HL-60 (cell line): Measurements from ENCODE around the gene TSC22D1.

Experiments used
- DNase-seq, 2 experiments: peaks; one replicate each; pipeline ENCODE4 v3.0.0-alpha.2; 2010 to 2020; ENCODE audit warnings: low read depth in 1 of 2, low spot score in 1 of 2
- H3K27ac ChIP-seq: fragments of 250-450 bp; sonication (Bioruptor Pico); replicated peaks from 2 replicates; pipeline ENCODE4 v1.5.1; 2020; ENCODE audit warnings: mild to moderate bottlenecking, moderate library complexity
- H3K27me3 ChIP-seq: fragments of 250-450 bp; sonication (Bioruptor Pico); 2 replicates; pipeline ENCODE4 v1.5.1; 2021; ENCODE audit warnings: mild to moderate bottlenecking, moderate library complexity; ENCODE audit not compliant: insufficient read depth, poor library complexity, severe bottlenecking
- H3K4me3 ChIP-seq: replicated peaks from 2 replicates; pipeline ENCODE4 v1.5.1; 2011; ENCODE audit warnings: mild to moderate bottlenecking, control low read depth, low read length; ENCODE audit not compliant: insufficient read depth
- GABPA ChIP-seq: IDR thresholded peaks from 2 replicates; pipeline ENCODE4 v1.6.1; 2012; ENCODE audit warnings: low read depth
- POLR2AphosphoS5 ChIP-seq: IDR thresholded peaks from 2 replicates; pipeline ENCODE4 v1.6.1; 2012; ENCODE audit warnings: low read depth
- SPI1 ChIP-seq: IDR thresholded peaks from 2 replicates; pipeline ENCODE4 v1.6.1; 2012; ENCODE audit warnings: low read depth, mild to moderate bottlenecking, borderline replicate concordance
- TF ChIP-seq, protein P1 (sequence below): IDR thresholded peaks from 2 replicates; pipeline ENCODE4 v1.6.1; 2012; ENCODE audit warnings: low read depth; ENCODE audit not compliant: insufficient replicate concordance
- TF ChIP-seq, protein P2 (sequence below): IDR thresholded peaks from one replicate; pipeline ENCODE4 v1.5.1; 2011; ENCODE audit warnings: low read length, control low read depth, inconsistent platforms; ENCODE audit not compliant: insufficient read depth

TSC22D1 gene

DNA sequence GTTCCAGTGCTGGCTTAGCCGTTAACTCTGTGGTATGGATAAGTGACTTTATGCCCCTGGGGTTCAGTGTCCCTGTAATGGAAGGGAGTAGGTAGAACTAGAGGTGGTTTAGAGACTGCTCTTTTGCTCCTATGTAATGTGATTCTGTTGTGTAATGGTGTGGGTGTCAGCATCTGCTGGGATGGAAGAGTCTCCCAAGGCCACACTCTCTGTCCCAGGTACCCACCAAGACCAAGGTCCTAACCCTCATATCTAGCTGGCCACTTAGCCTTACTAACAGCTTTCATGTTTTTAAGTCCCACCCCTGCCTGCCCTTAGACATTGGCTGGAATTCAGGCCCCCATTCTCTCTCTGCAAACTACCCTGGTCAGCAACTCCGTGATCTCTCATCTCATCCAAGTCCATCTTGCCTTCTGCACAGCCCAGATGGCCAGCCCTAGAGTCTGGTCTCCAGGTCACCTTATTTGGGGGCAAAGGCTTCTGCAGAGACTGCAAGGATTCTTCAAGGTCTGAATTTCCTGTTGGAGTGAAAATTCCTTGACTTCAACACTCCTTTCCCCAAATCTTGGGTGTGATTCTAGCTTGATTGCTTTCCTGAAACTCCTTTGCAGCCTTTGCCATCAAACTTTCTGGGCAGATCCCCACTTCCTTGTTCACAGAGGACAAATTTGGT is 154.1 kb downstream of the TSC22D1 start:
- H3K27me3 ChIP-seq: no peaks in the 10 kb centered on the region
- no peak overlapping the region for H3K27ac ChIP-seq
- no peak overlapping the region for H3K4me3 ChIP-seq
- TF ChIP-seq, protein P1, sequence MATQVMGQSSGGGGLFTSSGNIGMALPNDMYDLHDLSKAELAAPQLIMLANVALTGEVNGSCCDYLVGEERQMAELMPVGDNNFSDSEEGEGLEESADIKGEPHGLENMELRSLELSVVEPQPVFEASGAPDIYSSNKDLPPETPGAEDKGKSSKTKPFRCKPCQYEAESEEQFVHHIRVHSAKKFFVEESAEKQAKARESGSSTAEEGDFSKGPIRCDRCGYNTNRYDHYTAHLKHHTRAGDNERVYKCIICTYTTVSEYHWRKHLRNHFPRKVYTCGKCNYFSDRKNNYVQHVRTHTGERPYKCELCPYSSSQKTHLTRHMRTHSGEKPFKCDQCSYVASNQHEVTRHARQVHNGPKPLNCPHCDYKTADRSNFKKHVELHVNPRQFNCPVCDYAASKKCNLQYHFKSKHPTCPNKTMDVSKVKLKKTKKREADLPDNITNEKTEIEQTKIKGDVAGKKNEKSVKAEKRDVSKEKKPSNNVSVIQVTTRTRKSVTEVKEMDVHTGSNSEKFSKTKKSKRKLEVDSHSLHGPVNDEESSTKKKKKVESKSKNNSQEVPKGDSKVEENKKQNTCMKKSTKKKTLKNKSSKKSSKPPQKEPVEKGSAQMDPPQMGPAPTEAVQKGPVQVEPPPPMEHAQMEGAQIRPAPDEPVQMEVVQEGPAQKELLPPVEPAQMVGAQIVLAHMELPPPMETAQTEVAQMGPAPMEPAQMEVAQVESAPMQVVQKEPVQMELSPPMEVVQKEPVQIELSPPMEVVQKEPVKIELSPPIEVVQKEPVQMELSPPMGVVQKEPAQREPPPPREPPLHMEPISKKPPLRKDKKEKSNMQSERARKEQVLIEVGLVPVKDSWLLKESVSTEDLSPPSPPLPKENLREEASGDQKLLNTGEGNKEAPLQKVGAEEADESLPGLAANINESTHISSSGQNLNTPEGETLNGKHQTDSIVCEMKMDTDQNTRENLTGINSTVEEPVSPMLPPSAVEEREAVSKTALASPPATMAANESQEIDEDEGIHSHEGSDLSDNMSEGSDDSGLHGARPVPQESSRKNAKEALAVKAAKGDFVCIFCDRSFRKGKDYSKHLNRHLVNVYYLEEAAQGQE: no peak
- TF ChIP-seq, protein P2, sequence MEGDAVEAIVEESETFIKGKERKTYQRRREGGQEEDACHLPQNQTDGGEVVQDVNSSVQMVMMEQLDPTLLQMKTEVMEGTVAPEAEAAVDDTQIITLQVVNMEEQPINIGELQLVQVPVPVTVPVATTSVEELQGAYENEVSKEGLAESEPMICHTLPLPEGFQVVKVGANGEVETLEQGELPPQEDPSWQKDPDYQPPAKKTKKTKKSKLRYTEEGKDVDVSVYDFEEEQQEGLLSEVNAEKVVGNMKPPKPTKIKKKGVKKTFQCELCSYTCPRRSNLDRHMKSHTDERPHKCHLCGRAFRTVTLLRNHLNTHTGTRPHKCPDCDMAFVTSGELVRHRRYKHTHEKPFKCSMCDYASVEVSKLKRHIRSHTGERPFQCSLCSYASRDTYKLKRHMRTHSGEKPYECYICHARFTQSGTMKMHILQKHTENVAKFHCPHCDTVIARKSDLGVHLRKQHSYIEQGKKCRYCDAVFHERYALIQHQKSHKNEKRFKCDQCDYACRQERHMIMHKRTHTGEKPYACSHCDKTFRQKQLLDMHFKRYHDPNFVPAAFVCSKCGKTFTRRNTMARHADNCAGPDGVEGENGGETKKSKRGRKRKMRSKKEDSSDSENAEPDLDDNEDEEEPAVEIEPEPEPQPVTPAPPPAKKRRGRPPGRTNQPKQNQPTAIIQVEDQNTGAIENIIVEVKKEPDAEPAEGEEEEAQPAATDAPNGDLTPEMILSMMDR: no peak
- TF ChIP-seq GABPA (no peak), POLR2AphosphoS5 (no peak), SPI1 (no peak)
- DNase-seq: no peak

DNA sequence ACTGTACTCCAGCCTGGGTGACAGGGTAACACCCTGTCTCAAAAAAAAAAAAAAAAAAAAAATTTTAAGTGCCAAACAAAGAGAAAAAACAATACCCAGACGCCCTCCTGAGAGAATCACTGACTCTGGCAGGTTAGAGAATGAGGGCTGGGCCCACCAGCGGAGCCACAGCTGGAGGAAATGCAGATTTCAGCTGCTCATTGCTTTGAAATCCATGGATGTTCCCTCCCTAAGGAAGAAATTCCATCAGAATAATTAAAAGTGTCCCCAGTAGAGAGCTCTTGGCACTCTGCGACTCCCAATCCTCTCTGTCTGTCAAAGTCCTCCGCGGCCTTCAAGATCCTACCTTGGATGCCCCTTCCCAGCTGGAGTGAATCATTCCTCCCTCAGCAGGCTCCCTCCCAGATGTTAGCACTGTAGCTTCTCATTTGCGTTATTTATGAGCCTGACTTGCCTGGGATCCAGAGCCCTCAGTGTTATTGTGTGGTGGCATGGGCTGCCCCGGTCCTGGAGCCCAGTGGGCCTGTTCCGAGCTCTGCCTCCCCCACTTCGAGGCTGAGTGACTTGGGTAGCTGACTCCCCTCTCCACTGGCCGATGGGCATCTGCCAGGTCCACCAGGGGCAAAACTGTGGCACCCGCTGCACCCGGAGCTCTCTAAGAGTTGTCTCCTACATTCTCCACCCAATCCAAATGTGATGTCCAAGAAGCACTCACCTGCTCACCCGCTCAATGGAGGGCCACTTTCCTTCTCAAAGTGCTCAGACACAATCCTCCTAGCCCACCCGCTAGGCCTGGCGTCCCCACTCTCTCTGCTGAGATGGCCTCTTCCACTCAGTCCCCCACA is 155.5 kb downstream of the TSC22D1 start:
- no peak overlapping the region for H3K27ac ChIP-seq
- no peaks in the 10 kb centered on the region for H3K27me3 ChIP-seq
- no peak for DNase-seq
- no peak overlapping the region for H3K4me3 ChIP-seq
- TF ChIP-seq, protein P2: no peak
- no peak for TF ChIP-seq POLR2AphosphoS5
- TF ChIP-seq, protein P1: no peak
- no peak for TF ChIP-seq SPI1
- no peak for TF ChIP-seq GABPA

DNA sequence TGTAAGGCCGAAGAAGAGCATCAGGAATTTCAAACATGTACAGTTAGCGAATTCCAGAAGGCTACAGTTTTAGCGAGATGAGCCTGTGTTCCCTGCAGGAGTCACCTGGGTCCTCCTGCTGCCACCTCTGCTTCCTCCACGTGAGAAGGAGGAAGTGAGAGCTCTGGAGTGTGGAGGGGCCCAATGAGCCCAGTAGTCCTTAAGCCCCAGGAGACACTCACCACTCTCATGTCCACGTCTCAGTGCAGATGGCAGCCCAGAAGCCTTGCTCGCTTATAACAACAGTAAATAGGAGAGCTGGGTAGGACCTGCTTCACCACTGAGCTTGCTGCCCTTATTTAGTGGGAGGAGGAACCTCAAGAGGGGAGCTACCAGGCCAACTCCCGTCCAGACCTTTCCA is 158.3 kb downstream of the TSC22D1 start:
- TF ChIP-seq GABPA: no peak
- peak; percentile 33; the same call in 1 of the 2 replicates for TF ChIP-seq SPI1
- no peak overlapping the region for H3K27ac ChIP-seq
- DNase-seq: peak in 1 of 2 experiments; percentile 17
- H3K27me3 ChIP-seq: no peaks in the 10 kb centered on the region
- H3K4me3 ChIP-seq: no peak overlapping the region

DNA sequence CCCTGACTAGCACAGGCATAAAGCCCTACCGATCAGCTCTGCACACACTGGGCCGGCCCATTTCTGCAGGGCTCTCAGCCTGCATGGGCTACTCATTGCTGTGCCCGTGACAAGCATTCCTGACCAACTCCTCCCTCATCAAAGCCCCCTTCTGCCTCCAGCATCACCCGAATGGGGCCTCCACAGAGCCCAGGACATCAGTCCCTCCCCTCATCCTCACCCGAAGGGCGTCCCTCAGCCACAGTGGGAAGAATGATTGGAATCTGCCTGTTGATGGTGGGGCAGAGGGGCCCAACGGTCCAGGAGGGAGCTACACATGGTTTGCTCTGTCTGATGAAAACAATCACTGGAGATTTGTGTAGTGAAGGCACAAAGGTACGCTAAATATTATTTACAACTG is 158.7 kb downstream of the TSC22D1 start:
- Histone ChIP-seq H3K4me3 (no peak overlapping the region), H3K27ac (no peak overlapping the region), H3K27me3 (no peaks in the 10 kb centered on the region)
- no peak for DNase-seq
- TF ChIP-seq, protein P1: no peak
- TF ChIP-seq POLR2AphosphoS5 (no peak), SPI1 (no peak), GABPA (no peak)
- TF ChIP-seq, protein P2: no peak
